H1 (cell line): ENCODE data around the gene TBC1D24. TPM values are rescaled to one million over a fixed set of nuclear protein-coding genes. Genes with fewer than 3 reads are reported as not detected.

ENCODE experiments used
- CTCF ChIA-PET: fragments of 300-600 bp; sonication (Branson Sonifier 250); formaldehyde crosslinking; loops from one replicate; lab custom pipeline; 2021; ENCODE audit not compliant: partially characterized antibody; lab: Charles Lee
- POLR2A ChIA-PET: fragments of 300-600 bp; sonication (Branson Sonifier 250); formaldehyde crosslinking; loops from one replicate; lab custom pipeline; 2021; ENCODE audit warnings: inconsistent platforms; ENCODE audit not compliant: partially characterized antibody; lab: Charles Lee
- DNase-seq, 2 experiments: peaks; one replicate each; pipeline versions ENCODE4 v3.0.0 to v3.0.0-alpha.2; 2010 to 2022; ENCODE audit warnings: low spot score in 2 of 2, low read depth in 1 of 2, mixed read lengths in 1 of 2
- FAIRE-seq: peaks from 2 replicates; lab custom pipeline; 2011; peaks lifted over from hg19 to GRCh38; lab: Jason Lieb, UNC
- H2AFZ ChIP-seq: 2 replicates; pipeline ENCODE4 v1.8.1; 2012; ENCODE audit warnings: low read length, inconsistent platforms
- H2AK5ac ChIP-seq: 2 replicates; pipeline ENCODE4 v1.6.1; 2013; ENCODE audit warnings: low read depth, low read length
- H2BK120ac ChIP-seq: replicated peaks from 2 replicates; pipeline ENCODE3; 2013; ENCODE audit warnings: low read depth, low read length, inconsistent platforms
- H2BK12ac ChIP-seq: 2 replicates; pipeline ENCODE4 v1.6.1; 2013; ENCODE audit warnings: low read depth, low read length
- H2BK15ac ChIP-seq: 2 replicates; pipeline ENCODE4 v1.6.1; 2013; ENCODE audit warnings: low read length
- H2BK20ac ChIP-seq: 2 replicates; pipeline ENCODE4 v1.6.1; 2013; ENCODE audit warnings: low read length
- H2BK5ac ChIP-seq: 2 replicates; pipeline ENCODE4 v1.6.1; 2013; ENCODE audit warnings: low read depth, low read length
- H3K14ac ChIP-seq: 2 replicates; pipeline ENCODE4 v1.6.1; 2013; ENCODE audit warnings: inconsistent platforms; ENCODE audit not compliant: insufficient read length
- H3K18ac ChIP-seq: 2 replicates; pipeline ENCODE4 v1.6.1; 2013; ENCODE audit warnings: low read length; ENCODE audit errors: extremely low read depth
- H3K23ac ChIP-seq: 2 replicates; pipeline ENCODE4 v1.6.1; 2013; ENCODE audit warnings: inconsistent platforms; ENCODE audit not compliant: insufficient read length
- H3K23me2 ChIP-seq: 2 replicates; pipeline ENCODE4 v1.6.1; 2013; ENCODE audit warnings: low read depth, low read length
- H3K27ac ChIP-seq: 2 replicates; pipeline ENCODE4 v1.6.1; 2011; ENCODE audit warnings: low read depth, low read length, inconsistent platforms
- H3K27me3 ChIP-seq, 4 experiments: replicated peaks in 1 of 4; 1 replicate in 1 of 4; 2 replicates in 3 of 4; pipeline versions ENCODE4 v1.6.1 to v1.8.1; 2011 to 2013; ENCODE audit warnings: low read length in 3 of 4, mild to moderate bottlenecking in 3 of 4, inconsistent platforms in 2 of 4, mixed read lengths in 2 of 4, moderate library complexity in 1 of 4; ENCODE audit not compliant: control insufficient read depth in 3 of 4, insufficient read depth in 3 of 4; ENCODE audit errors: extremely low read depth in 1 of 4
- H3K36me3 ChIP-seq, 4 experiments: 2 replicates each; pipeline versions ENCODE4 v1.6.1 to v1.8.1; 2011 to 2013; ENCODE audit warnings: mild to moderate bottlenecking in 4 of 4, low read length in 3 of 4, moderate library complexity in 2 of 4, control low read depth in 1 of 4, inconsistent platforms in 1 of 4; ENCODE audit not compliant: insufficient read depth in 4 of 4, control insufficient read depth in 2 of 4
- H3K4ac ChIP-seq: replicated peaks from 2 replicates; pipeline ENCODE3; 2013; ENCODE audit warnings: low read length, low read depth, mixed read lengths, inconsistent platforms; ENCODE audit not compliant: insufficient read length
- H3K4me1 ChIP-seq, 4 experiments: replicated peaks in 1 of 4; 1 replicate in 1 of 4; 2 replicates in 3 of 4; pipeline versions ENCODE4 v1.6.1 to v1.8.1; 2011 to 2013; ENCODE audit warnings: low read length in 3 of 4, inconsistent platforms in 2 of 4, mixed read lengths in 1 of 4; ENCODE audit not compliant: insufficient read depth in 4 of 4, control insufficient read depth in 3 of 4
- H3K4me2 ChIP-seq, 2 experiments: 2 replicates each; pipeline versions ENCODE4 v1.6.1 to v1.8.1; 2011 to 2013; ENCODE audit warnings: low read depth in 2 of 2, low read length in 2 of 2, control low read depth in 1 of 2, inconsistent platforms in 1 of 2, mild to moderate bottlenecking in 1 of 2; ENCODE audit not compliant: insufficient read depth in 1 of 2
- H3K4me3 ChIP-seq, 4 experiments: fragments of 200-600, 300-600 bp in 1 of 4; sonication (generic), shearing (Covaris generic), sonication (Bioruptor Twin) in 1 of 4; 2 replicates each; pipeline versions ENCODE4 v1.5.1 to v1.8.1; 2011 to 2016; ENCODE audit warnings: low read length in 4 of 4, low read depth in 3 of 4, control low read depth in 2 of 4, inconsistent platforms in 2 of 4, mild to moderate bottlenecking in 2 of 4, mixed read lengths in 1 of 4, moderate library complexity in 1 of 4; ENCODE audit not compliant: insufficient read depth in 2 of 4; ENCODE audit errors: extremely low read depth in 1 of 4
- H3K56ac ChIP-seq: replicated peaks from 2 replicates; pipeline ENCODE3; 2013; ENCODE audit warnings: low read depth, mild to moderate bottlenecking, mixed read lengths, low read length, inconsistent platforms; ENCODE audit not compliant: insufficient read length
- H3K79me1 ChIP-seq: 2 replicates; pipeline ENCODE4 v1.6.1; 2013; ENCODE audit warnings: low read depth, low read length, control low read depth
- H3K79me2 ChIP-seq, 2 experiments: 2 replicates each; pipeline versions ENCODE4 v1.6.1 to v1.8.1; 2012 to 2013; ENCODE audit warnings: low read length in 2 of 2, mild to moderate bottlenecking in 2 of 2, inconsistent platforms in 1 of 2; ENCODE audit not compliant: insufficient read depth in 2 of 2, control insufficient read depth in 1 of 2
- H3K9ac ChIP-seq, 4 experiments: replicated peaks in 1 of 4; 1 replicate in 1 of 4; 2 replicates in 3 of 4; pipeline versions ENCODE4 v1.6.1 to v1.8.1; 2011 to 2013; ENCODE audit warnings: low read depth in 3 of 4, low read length in 3 of 4, control low read depth in 2 of 4, mild to moderate bottlenecking in 2 of 4, moderate library complexity in 2 of 4, inconsistent platforms in 1 of 4; ENCODE audit errors: extremely low read depth in 1 of 4
- H3K9me3 ChIP-seq, 2 experiments: 2 replicates each; pipeline versions ENCODE4 v1.6.1 to v1.8.1; 2012 to 2013; ENCODE audit warnings: mild to moderate bottlenecking in 2 of 2, moderate library complexity in 2 of 2, control low read depth in 1 of 2, inconsistent platforms in 1 of 2, low read depth in 1 of 2, low read length in 1 of 2, mixed read lengths in 1 of 2; ENCODE audit not compliant: insufficient read depth in 2 of 2
- H4K20me1 ChIP-seq, 2 experiments: replicated peaks in 1 of 2; 2 replicates each; pipeline versions ENCODE3 to v1.8.1; 2011 to 2013; ENCODE audit warnings: inconsistent platforms in 2 of 2, low read length in 2 of 2, mild to moderate bottlenecking in 1 of 2; ENCODE audit not compliant: insufficient read depth in 2 of 2, control insufficient read depth in 1 of 2
- H4K5ac ChIP-seq: 2 replicates; pipeline ENCODE4 v1.6.1; 2013; ENCODE audit warnings: low read length, low read depth, mixed read lengths, inconsistent platforms; ENCODE audit not compliant: insufficient read length
- H4K8ac ChIP-seq: 2 replicates; pipeline ENCODE4 v1.8.0; 2013; ENCODE audit warnings: mild to moderate bottlenecking, moderate library complexity, low read length, inconsistent platforms; ENCODE audit not compliant: insufficient read depth; ENCODE audit errors: extremely low read depth
- H4K91ac ChIP-seq: replicated peaks from 2 replicates; pipeline ENCODE3; 2013; ENCODE audit warnings: low read length, mixed read lengths, inconsistent platforms; ENCODE audit not compliant: insufficient read length
- GABPA ChIP-seq: IDR thresholded peaks from 2 replicates; pipeline ENCODE4 v1.6.1; 2011; ENCODE audit warnings: mild to moderate bottlenecking, low read length, moderate library complexity, borderline replicate concordance; ENCODE audit not compliant: insufficient read depth
- SUZ12 ChIP-seq: fragments of 200-600 bp; sonication (generic); IDR thresholded peaks from 2 replicates; pipeline ENCODE4 v1.6.1; 2012; ENCODE audit warnings: mild to moderate bottlenecking, inconsistent platforms, low read length, moderate library complexity, mixed read lengths
- WGBS, 2 experiments: shearing (Covaris generic) in 1 of 2; methylation state at CpG; one replicate each; pipeline versions ENCODE4 v1.1.6 to v1.1.7; 2013 to 2015; ENCODE audit warnings: low lambda C conversion rate in 2 of 2, mixed read lengths in 2 of 2, inconsistent platforms in 1 of 2, low coverage in 1 of 2, missing lambda C conversion rate in 1 of 2; ENCODE audit not compliant: insufficient replicate concordance in 2 of 2, insufficient coverage in 1 of 2, insufficient read length in 1 of 2; ENCODE audit errors: extremely low coverage in 1 of 2, missing lambda C conversion rate in 1 of 2; 5-methylcytosine and 5-hydroxymethylcytosine counted together
- polyA plus RNA-seq, 7 experiments: library from polyadenylated mRNA; depleted of rRNA in 3 of 7; stranded (reverse) in 5 of 7; unstranded in 2 of 7; fragments of >200 nt in 5 of 7; fragments of 200-250 nt in 2 of 7; gene quantifications; 1 replicate in 5 of 7; 2 replicates in 1 of 7; 4 replicates in 1 of 7; pipeline versions ENCODE4 v1.2.1 to v1.2.3, GENCODE V29; 2011 to 2013; ENCODE audit warnings: missing spikeins in 2 of 7, mixed read lengths in 2 of 7
- total RNA-seq: library from RNA; stranded (reverse); fragmentation: NEBNext Ultra II Directional; extraction: Animal tissue kit (Norgen Biotek cat#: 25700); gene quantifications from 2 replicates; pipeline ENCODE4 v1.2.1, GENCODE V29; 2021

Gene TBC1D24
- total and polyA plus RNA-seq, 2 of the 8 experiments (the other 6 are each of a cell fraction or from before 2014, with no cell fraction given) = 8.7 to 21.5 TPM

DNA sequence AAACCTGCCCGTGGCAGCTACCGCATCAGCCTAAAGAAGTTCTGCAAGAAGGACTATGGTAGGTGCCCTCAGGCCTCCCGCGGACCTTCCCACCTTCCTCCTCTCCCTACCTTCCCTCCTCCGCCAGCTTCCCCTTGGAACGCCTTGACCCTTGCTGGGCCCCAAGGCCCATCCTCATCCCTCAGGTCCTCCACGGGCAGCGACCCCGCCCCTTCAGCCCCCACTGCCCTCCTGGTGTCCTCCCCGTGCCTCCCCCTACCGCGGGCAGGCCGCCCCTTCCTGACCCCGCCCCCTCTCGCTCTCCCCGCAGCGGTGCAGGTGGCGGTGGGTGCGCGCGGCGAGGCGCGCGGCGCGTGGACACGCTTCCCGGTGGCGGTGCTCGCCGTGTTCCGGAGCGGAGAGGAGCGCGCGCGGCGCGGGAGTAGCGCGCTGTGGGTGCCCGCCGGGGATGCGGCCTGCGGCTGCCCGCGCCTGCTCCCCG is 1.4 kb upstream of the TBC1D24 start:
- no peaks in the 10 kb centered on the region for H3K9me3 ChIP-seq
- peaks cover 11% of the 10 kb centered on the region; the same call in 1 of the 2 replicates for H3K79me1 ChIP-seq
- 7% methylated on average over 11 of the region's 49 CpGs; no CpG with 5 or more reads in 1 of the 2 experiments for WGBS, 2 experiments
- ChIA-PET POLR2A (interaction anchor here (0.6 to 3.5 kb wide), 5 partner anchors 14 to 318 kb away, joined by 3 to 20 read pairs (median 3); partner anchors contain the start of genes PRSS27, TEDC2 and TRAF7), CTCF (interaction anchor here (1.0 to 1.7 kb wide), 6 partner anchors 10 to 279 kb away, joined by 3 to 8 read pairs (median 4); no protein-coding TSS in a partner anchor)
- no peak overlapping the region for H2BK20ac ChIP-seq
- H3K18ac ChIP-seq = no peak overlapping the region; the same call in 1 of the 2 replicates
- H2BK15ac ChIP-seq = 0 out of 2 replicates have a peak overlapping the region, but pooled peaks have one; percentile 46
- H4K8ac ChIP-seq = no peak overlapping the region
- peaks cover 0 to 2% of the 10 kb centered on the region in 2 experiments; a peak in 1 of 4 replicates for H3K79me2 ChIP-seq
- no peak overlapping the region for H3K14ac ChIP-seq
- peaks cover 24 to 68% (median 55%) of the 10 kb centered on the region in 4 experiments for H3K27me3 ChIP-seq
- no peak overlapping the region for H3K27ac ChIP-seq
- no peak overlapping the region for H3K23ac ChIP-seq
- no peak overlapping the region for H2BK5ac ChIP-seq
- H2BK120ac ChIP-seq = no peak overlapping the region
- H2BK12ac ChIP-seq = peak overlapping the region; percentile 60; the same call in 1 of the 2 replicates
- H3K36me3 ChIP-seq = no peaks in the 10 kb centered on the region
- TF ChIP-seq SUZ12 (0 out of 2 replicates have a peak, but pooled peaks have one; percentile 25), GABPA (no peak)
- peaks cover 5 to 21% of the 10 kb centered on the region in 2 experiments for H4K20me1 ChIP-seq
- peak in 1 of 2 experiments; percentile 60 for DNase-seq
- H3K56ac ChIP-seq = no peak overlapping the region
- no peak overlapping the region for H2AK5ac ChIP-seq
- peak overlapping the region; percentile 83 to 92 for H3K4me2 ChIP-seq
- H3K4me3 ChIP-seq = peak overlapping the region in 3 of 4 experiments; percentile 10 to 93 (median 83); a peak in 4 of 8 replicates
- peaks cover 21% of the 10 kb centered on the region; the same call in 1 of the 2 replicates for H3K23me2 ChIP-seq
- FAIRE-seq = no peak
- H3K4ac ChIP-seq = no peak overlapping the region
- no peak overlapping the region for H4K5ac ChIP-seq
- peaks cover 0 to 38% (median 23%) of the 10 kb centered on the region in 4 experiments; a peak in 6 of 7 replicates for H3K4me1 ChIP-seq
- H3K9ac ChIP-seq = no peak overlapping the region
- H2AFZ ChIP-seq = no peak overlapping the region
- H4K91ac ChIP-seq = no peak overlapping the region
